CD14-positive monocyte (primary cell): Measurements from ENCODE around the gene RFX3. TPM values are rescaled to one million over a fixed set of nuclear protein-coding genes. Genes with fewer than 3 reads are reported as not detected.

ENCODE experiments used
- DNase-seq, 3 donors: peaks; one replicate each; pipeline ENCODE4 v3.0.0-alpha.2; 2011 to 2022
- H2AFZ ChIP-seq: 2 replicates; pipeline ENCODE4 v1.6.0; 2012; ENCODE audit warnings: mild to moderate bottlenecking, low read depth, low read length, inconsistent platforms; ENCODE audit not compliant: insufficient read depth, poor library complexity, severe bottlenecking
- H3K27ac ChIP-seq, 2 donors: 1 replicate in 1 of 2; 2 replicates in 1 of 2; pipeline ENCODE4 v1.5.1; 2012 to 2013; ENCODE audit warnings: low read length in 2 of 2, control low read depth in 1 of 2, inconsistent platforms in 1 of 2, low read depth in 1 of 2, mild to moderate bottlenecking in 1 of 2
- H3K27me3 ChIP-seq, 2 donors: one replicate each; pipeline versions ENCODE4 v1.6.0 to v1.6.1; 2011 to 2013; ENCODE audit warnings: low read length in 2 of 2; ENCODE audit not compliant: control insufficient read depth in 2 of 2, insufficient read depth in 2 of 2
- H3K36me3 ChIP-seq, 2 donors: replicated peaks in 1 of 2; 1 replicate in 1 of 2; 2 replicates in 1 of 2; pipeline versions ENCODE4 v1.5.1 to v1.6.1; 2012 to 2013; ENCODE audit warnings: low read length in 2 of 2, control low read depth in 1 of 2, inconsistent platforms in 1 of 2, mild to moderate bottlenecking in 1 of 2; ENCODE audit not compliant: insufficient read depth in 2 of 2, control insufficient read depth in 1 of 2
- H3K4me1 ChIP-seq, 2 donors: 1 replicate in 1 of 2; 2 replicates in 1 of 2; pipeline versions ENCODE4 v1.5.1 to v1.6.1; 2012 to 2013; ENCODE audit warnings: low read length in 2 of 2, control low read depth in 1 of 2, inconsistent platforms in 1 of 2, mild to moderate bottlenecking in 1 of 2, moderate library complexity in 1 of 2; ENCODE audit not compliant: insufficient read depth in 2 of 2, control insufficient read depth in 1 of 2
- H3K4me2 ChIP-seq: replicated peaks from 2 replicates; pipeline ENCODE3; 2012; ENCODE audit warnings: low read length, moderate library complexity, mild to moderate bottlenecking; ENCODE audit not compliant: poor library complexity, severe bottlenecking; ENCODE audit errors: extremely low read depth
- H3K4me3 ChIP-seq, 3 experiments: fragments of 200-600 bp in 1 of 3; sonication (generic) in 1 of 3; replicated peaks in 1 of 3; 1 replicate in 2 of 3; 2 replicates in 1 of 3; pipeline ENCODE4 v1.5.1; 2011 to 2013; ENCODE audit warnings: low read length in 3 of 3, mild to moderate bottlenecking in 3 of 3, control low read depth in 2 of 3, low read depth in 2 of 3, inconsistent platforms in 1 of 3, moderate library complexity in 1 of 3
- H3K79me2 ChIP-seq: 2 replicates; pipeline ENCODE4 v1.6.0; 2012; ENCODE audit warnings: mild to moderate bottlenecking, control low read depth, inconsistent platforms, low read length, moderate library complexity; ENCODE audit not compliant: insufficient read depth
- H3K9ac ChIP-seq: 2 replicates; pipeline ENCODE4 v1.6.0; 2017; ENCODE audit warnings: low read length, mild to moderate bottlenecking; ENCODE audit not compliant: insufficient read depth, poor library complexity, severe bottlenecking
- H3K9me3 ChIP-seq, 2 donors: replicated peaks in 1 of 2; 1 replicate in 1 of 2; 2 replicates in 1 of 2; pipeline versions ENCODE4 v1.5.1 to v1.6.1; 2012 to 2013; ENCODE audit warnings: low read length in 2 of 2, control low read depth in 1 of 2; ENCODE audit not compliant: control insufficient read depth in 1 of 2, insufficient read depth in 1 of 2
- H4K20me1 ChIP-seq: 2 replicates; pipeline ENCODE4 v1.6.0; 2012; ENCODE audit warnings: mild to moderate bottlenecking, low read length, control low read depth, moderate library complexity; ENCODE audit not compliant: insufficient read depth
- H3K27ac Mint-ChIP-seq, 7 donors: one replicate each; pipeline ENCODE4 v1.8.0; 2020; ENCODE audit warnings: mild to moderate bottlenecking in 7 of 7, mixed read lengths in 7 of 7, moderate library complexity in 6 of 7, inconsistent platforms in 2 of 7
- H3K27me3 Mint-ChIP-seq, 3 donors: one replicate each; pipeline ENCODE4 v1.8.0; 2021 to 2022; ENCODE audit warnings: low read depth in 3 of 3, mild to moderate bottlenecking in 3 of 3, mixed read lengths in 3 of 3, moderate library complexity in 3 of 3, inconsistent platforms in 1 of 3
- H3K36me3 Mint-ChIP-seq, 2 donors: one replicate each; pipeline ENCODE4 v1.8.0; 2020; ENCODE audit warnings: mixed read lengths in 2 of 2, inconsistent platforms in 1 of 2, mild to moderate bottlenecking in 1 of 2
- H3K4me1 Mint-ChIP-seq: one replicate; pipeline ENCODE4 v1.8.0; 2020; ENCODE audit warnings: mild to moderate bottlenecking, mixed read lengths
- H3K4me3 Mint-ChIP-seq, 2 donors: one replicate each; pipeline ENCODE4 v1.8.0; 2020; ENCODE audit warnings: mild to moderate bottlenecking in 2 of 2, mixed read lengths in 2 of 2, moderate library complexity in 1 of 2
- H3K9me3 Mint-ChIP-seq, 7 donors: one replicate each; pipeline ENCODE4 v1.8.0; 2020 to 2022; ENCODE audit warnings: mixed read lengths in 7 of 7, mild to moderate bottlenecking in 6 of 7, moderate library complexity in 6 of 7, inconsistent platforms in 2 of 7
- CTCF ChIP-seq: fragments of 200-600 bp; IDR thresholded peaks from one replicate; pipeline ENCODE4 v1.8.0; 2022; ENCODE audit warnings: antibody characterized with exemption, mild to moderate bottlenecking
- WGBS: methylation state at CpG from one replicate; pipeline ENCODE4 v1.1.5; 2013; ENCODE audit warnings: missing lambda C conversion rate; ENCODE audit not compliant: insufficient coverage; 5-methylcytosine and 5-hydroxymethylcytosine counted together
- intact Hi-C, 2 donors: fragments of 100-400 bp; cut with micrococcal nuclease; formaldehyde crosslinking; loops; one replicate each; pipeline versions ENCODE4 v1.15.0 to v1.15.1; 2023
- polyA plus RNA-seq, 3 donors: library from polyadenylated mRNA; depleted of rRNA in 1 of 3; unstranded in 2 of 3; stranded (reverse) in 1 of 3; fragments of 300-500 nt in 2 of 3; fragments of >200 nt in 1 of 3; fragmentation: Illumina TruSeq in 2 of 3; gene quantifications; 1 replicate in 2 of 3; 2 replicates in 1 of 3; pipeline ENCODE4 v1.2.3, GENCODE V29; 2012 to 2021

Gene RFX3
- polyA plus RNA-seq, 3 donors: 1.7 to 5.2 (median 3.2) TPM

- no peaks in the 10 kb centered on the region for H3K4me1 Mint-ChIP-seq
- no peak overlapping the region for H3K4me3 Mint-ChIP-seq
- no peaks in the 10 kb centered on the region for H4K20me1 ChIP-seq
- H3K9ac ChIP-seq: no peak overlapping the region
- H3K36me3 ChIP-seq: no peaks in the 10 kb centered on the region
- peaks cover 0 to 2% (median 0%) of the 10 kb centered on the region in 3 donors for H3K27me3 Mint-ChIP-seq
- no peaks in the 10 kb centered on the region for H3K4me1 ChIP-seq
- no peaks in the 10 kb centered on the region for H3K36me3 Mint-ChIP-seq
- no peak overlapping the region for H3K27ac Mint-ChIP-seq
- no peak overlapping the region for H3K27ac ChIP-seq
- H3K9me3 Mint-ChIP-seq: peaks cover 0 to 2% (median 0%) of the 10 kb centered on the region in 7 donors
- no peaks in the 10 kb centered on the region for H3K27me3 ChIP-seq
- 83% methylated on average over 1 of the region's 1 CpG for WGBS
- H3K9me3 ChIP-seq: no peaks in the 10 kb centered on the region
- TF ChIP-seq CTCF: no peak
- H3K4me2 ChIP-seq: no peak overlapping the region
- intact Hi-C loops: no loop called here
- H3K4me3 ChIP-seq: no peak overlapping the region
- H2AFZ ChIP-seq: no peak overlapping the region
- H3K79me2 ChIP-seq: no peaks in the 10 kb centered on the region
- no peak for DNase-seq
Observed at GRCh38 chr9:3447788-3448187, 78.0 kb downstream of the RFX3 start.

- Mint-ChIP-seq H3K4me1 (no peaks in the 10 kb centered on the region), H3K36me3 (no peaks in the 10 kb centered on the region), H3K4me3 (no peak overlapping the region), H3K27ac (no peak overlapping the region), H3K27me3 (peaks cover 0 to 2% (median 0%) of the 10 kb centered on the region in 3 donors), H3K9me3 (peaks cover 0 to 2% (median 0%) of the 10 kb centered on the region in 7 donors)
- Histone ChIP-seq H2AFZ (no peak overlapping the region), H3K27me3 (no peaks in the 10 kb centered on the region), H3K4me2 (no peak overlapping the region), H3K9me3 (no peaks in the 10 kb centered on the region), H3K36me3 (no peaks in the 10 kb centered on the region), H3K79me2 (no peaks in the 10 kb centered on the region), H3K4me1 (no peaks in the 10 kb centered on the region), H3K4me3 (no peak overlapping the region), H3K9ac (no peak overlapping the region), H3K27ac (no peak overlapping the region), H4K20me1 (no peaks in the 10 kb centered on the region)
- DNase-seq: no peak
- intact Hi-C loops: no loop called here
- 88% methylated on average over 1 of the region's 1 CpG for WGBS
- no peak for TF ChIP-seq CTCF
Observed at GRCh38 chr9:3447143-3447542, 78.7 kb downstream of the RFX3 start.
